Measurements from ENCODE around the gene TM9SF4. TPM values are rescaled to one million over a fixed set of nuclear protein-coding genes. Genes with fewer than 3 reads are reported as not detected.

The TM9SF4 gene, protein sequence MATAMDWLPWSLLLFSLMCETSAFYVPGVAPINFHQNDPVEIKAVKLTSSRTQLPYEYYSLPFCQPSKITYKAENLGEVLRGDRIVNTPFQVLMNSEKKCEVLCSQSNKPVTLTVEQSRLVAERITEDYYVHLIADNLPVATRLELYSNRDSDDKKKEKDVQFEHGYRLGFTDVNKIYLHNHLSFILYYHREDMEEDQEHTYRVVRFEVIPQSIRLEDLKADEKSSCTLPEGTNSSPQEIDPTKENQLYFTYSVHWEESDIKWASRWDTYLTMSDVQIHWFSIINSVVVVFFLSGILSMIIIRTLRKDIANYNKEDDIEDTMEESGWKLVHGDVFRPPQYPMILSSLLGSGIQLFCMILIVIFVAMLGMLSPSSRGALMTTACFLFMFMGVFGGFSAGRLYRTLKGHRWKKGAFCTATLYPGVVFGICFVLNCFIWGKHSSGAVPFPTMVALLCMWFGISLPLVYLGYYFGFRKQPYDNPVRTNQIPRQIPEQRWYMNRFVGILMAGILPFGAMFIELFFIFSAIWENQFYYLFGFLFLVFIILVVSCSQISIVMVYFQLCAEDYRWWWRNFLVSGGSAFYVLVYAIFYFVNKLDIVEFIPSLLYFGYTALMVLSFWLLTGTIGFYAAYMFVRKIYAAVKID
- 10 to 100 TPM; 35.8 to 37.3 TPM for total RNA-seq

DNA sequence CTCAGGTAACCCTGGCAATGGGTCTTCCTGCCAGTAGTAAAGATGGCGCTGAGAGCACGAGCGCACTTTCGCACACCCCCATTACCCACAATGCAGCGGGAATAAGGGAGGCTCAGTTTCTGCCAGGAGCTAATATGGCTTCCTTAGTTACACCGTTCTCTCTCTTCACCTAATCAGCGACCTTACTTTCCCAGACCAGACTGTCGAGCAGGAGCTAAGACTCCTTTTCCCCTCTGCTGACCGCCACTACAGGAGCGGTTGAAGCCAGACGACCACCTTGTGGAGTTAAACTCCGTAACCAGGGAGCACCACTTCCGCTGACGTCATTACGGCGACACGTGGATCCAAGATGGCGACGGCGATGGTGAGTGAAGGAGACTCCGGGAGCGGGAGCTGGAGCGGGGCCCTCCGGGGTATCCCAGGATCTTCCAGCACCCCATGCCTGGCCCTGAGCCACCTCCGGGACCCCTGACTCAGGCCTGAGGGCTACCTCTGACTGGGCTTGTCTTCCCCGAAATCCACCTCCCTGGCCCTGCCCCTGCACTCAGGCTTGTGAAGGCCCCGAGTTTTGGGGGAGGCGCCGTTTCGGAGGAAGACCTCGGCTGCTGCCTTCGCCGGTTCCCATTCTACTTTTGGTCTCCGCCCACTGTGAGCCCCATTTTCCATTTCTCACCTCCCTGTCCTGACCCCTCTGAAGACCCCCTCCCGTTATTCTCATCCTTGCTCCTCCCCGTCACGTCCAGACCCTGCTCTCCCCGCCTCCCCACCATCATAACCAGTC is at the start of gene TM9SF4:
Gene TM9SF4 (plus strand): TSS at position 323 of the 781 bp plus-strand sequence. CDS start 27 bp downstream, at position 350.
- ChIA-PET CTCF (interaction anchor here (1.3 kb wide), 2 partner anchors 9 to 18 kb away, joined by 5 to 9 read pairs; no protein-coding TSS in a partner anchor), POLR2A (interaction anchor here (0.7 to 2.2 kb wide), 3 partner anchors 94 to 543 kb away, joined by 3 to 7 read pairs (median 3); no protein-coding TSS in a partner anchor)
- peak; percentile 92 for DNase-seq
- no peaks in the 10 kb centered on the region for H3K27me3 Mint-ChIP-seq
- H3K4me1 Mint-ChIP-seq (ENCODE audit: low read depth), result peaks cover 36% of the 10 kb centered on the region
- no peaks in the 10 kb centered on the region for H3K9me3 Mint-ChIP-seq
- peak within 1 kb of the TSS; percentile 89 for H3K4me3 Mint-ChIP-seq
- peak within 1 kb of the TSS; percentile 93 for H3K27ac Mint-ChIP-seq
- intact Hi-C loops (cut with micrococcal nuclease), result loop anchor here (1.0 to 5.0 kb wide), 4 partner anchors 98 to 249 kb away; partner anchors contain the start of genes ASXL1, PLAGL2 and POFUT1
- peaks cover 8% of the 10 kb centered on the region for H3K36me3 Mint-ChIP-seq

DNA sequence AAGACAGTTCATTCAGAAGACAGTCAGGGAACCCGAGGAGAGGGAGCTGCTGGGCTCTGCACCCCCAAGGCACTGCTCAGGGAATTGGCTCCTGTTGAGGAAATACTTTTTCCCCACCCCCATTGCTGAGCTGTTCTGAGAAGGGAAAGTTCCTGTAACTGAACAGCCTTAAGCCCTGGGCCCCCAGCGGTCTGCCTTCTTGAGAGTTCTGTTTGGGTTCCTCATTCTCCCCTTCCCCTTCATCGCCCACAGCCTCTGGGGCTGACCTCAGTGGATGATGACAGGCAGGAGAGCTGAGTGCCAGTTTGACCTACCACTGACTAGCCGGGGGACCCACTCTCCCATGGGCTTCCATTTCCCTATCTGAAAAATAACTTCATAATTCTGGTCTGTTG is 46.7 kb upstream of the TM9SF4 start:
- no peaks in the 10 kb centered on the region for H3K4me1 Mint-ChIP-seq (ENCODE audit: low read depth)
- H3K27ac Mint-ChIP-seq, result no peak overlapping the region
- ChIA-PET POLR2A (no interaction called here), CTCF (interaction anchor here (1.4 kb wide), 1 partner anchor 28 kb away, joined by 3 read pairs; no protein-coding TSS in a partner anchor)
- peak; percentile 33 for DNase-seq
- no peaks in the 10 kb centered on the region for H3K9me3 Mint-ChIP-seq
- peaks cover 27% of the 10 kb centered on the region for H3K27me3 Mint-ChIP-seq
- no peak overlapping the region for H3K4me3 Mint-ChIP-seq
- intact Hi-C loops (cut with micrococcal nuclease), result no loop called here
- H3K36me3 Mint-ChIP-seq, result no peaks in the 10 kb centered on the region

DNA sequence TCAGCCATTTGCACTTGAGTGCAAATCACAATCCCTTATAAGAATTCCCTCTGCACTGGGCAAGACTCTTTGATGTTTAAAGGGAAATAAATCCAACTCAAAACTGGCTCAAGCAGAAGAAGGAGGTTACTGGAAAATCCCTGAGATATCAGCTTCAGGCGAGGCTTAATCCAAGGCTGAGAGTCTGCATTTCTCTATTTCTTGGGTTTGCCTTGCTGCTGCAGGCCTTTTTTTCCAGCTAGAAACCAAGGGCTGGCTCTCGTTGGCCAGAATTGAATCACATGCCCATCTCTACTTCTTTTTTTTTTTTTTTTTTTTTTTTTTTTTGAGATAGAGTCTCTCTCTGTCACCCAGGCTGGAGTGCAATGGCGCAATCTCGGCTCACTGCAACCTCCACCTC is 45.8 kb upstream of the TM9SF4 start:
- no peak for DNase-seq
- Mint-ChIP-seq H3K4me1 (ENCODE audit: low read depth) (no peaks in the 10 kb centered on the region), H3K4me3 (no peak overlapping the region), H3K27me3 (peaks cover 25% of the 10 kb centered on the region), H3K36me3 (no peaks in the 10 kb centered on the region), H3K9me3 (no peaks in the 10 kb centered on the region), H3K27ac (no peak overlapping the region)
- ChIA-PET POLR2A (no interaction called here), CTCF (no interaction called here)
- intact Hi-C loops (cut with micrococcal nuclease), result no loop called here

DNA sequence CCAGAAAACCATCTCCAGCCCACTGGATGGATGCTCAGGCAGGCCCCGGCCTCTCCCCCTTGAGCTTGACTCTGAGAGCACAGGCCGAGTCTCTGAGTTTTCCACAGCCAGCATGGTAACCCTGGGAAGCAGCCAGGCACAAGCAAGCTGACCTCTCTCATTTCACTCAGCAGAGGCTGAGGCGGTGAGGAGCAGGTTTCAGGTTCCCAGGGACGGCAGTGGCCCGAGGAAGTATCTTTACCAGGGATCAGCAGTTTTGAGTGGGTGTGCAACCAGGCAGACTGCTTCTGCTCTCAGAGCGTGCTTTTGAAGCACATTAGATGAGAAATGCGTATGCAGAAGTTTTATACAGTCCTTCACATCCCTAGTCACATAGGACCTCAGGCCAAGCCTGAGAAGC is 44.8 kb upstream of the TM9SF4 start:
- intact Hi-C loops (cut with micrococcal nuclease), result no loop called here
- Mint-ChIP-seq H3K27ac (no peak overlapping the region), H3K4me1 (ENCODE audit: low read depth) (no peaks in the 10 kb centered on the region), H3K27me3 (peaks cover 17% of the 10 kb centered on the region), H3K4me3 (no peak overlapping the region), H3K36me3 (no peaks in the 10 kb centered on the region), H3K9me3 (no peaks in the 10 kb centered on the region)
- ChIA-PET CTCF (no interaction called here), POLR2A (no interaction called here)
- no peak for DNase-seq

DNA sequence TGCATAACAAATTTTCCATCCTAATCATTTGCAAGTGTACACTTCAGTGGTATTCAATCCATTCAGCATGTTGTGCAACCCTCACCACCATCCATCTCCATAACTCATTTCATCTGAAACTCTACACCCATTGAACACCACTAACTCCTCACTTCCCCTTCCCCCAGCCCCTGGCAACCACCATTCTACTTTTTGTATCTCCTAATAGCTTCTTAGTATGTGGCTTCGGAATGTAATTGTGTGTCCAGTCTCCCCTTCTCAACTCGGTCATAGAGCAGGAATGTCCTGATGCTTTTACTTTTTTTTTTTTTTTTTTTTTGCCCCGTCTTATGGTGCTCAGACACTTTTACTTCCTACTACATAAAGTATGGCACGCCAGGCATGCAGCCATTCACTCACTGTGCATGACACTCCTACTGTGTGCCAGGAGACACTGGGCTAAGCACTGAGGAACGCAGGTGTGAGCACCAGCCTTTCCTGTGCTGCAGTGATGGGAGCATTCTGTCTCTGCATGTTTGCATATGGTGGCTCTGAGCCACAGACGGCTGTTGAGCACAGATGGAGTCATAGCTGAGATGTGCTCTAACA is 42.2 kb upstream of the TM9SF4 start:
- Mint-ChIP-seq H3K9me3 (no peaks in the 10 kb centered on the region), H3K4me3 (no peak overlapping the region), H3K27me3 (peaks cover 5% of the 10 kb centered on the region), H3K36me3 (no peaks in the 10 kb centered on the region), H3K27ac (no peak overlapping the region), H3K4me1 (ENCODE audit: low read depth) (no peaks in the 10 kb centered on the region)
- ChIA-PET POLR2A (no interaction called here), CTCF (interaction anchor here (0.7 kb wide), 1 partner anchor 38 kb away, joined by 3 read pairs; no protein-coding TSS in a partner anchor)
- intact Hi-C loops (cut with micrococcal nuclease), result no loop called here
- no peak for DNase-seq

DNA sequence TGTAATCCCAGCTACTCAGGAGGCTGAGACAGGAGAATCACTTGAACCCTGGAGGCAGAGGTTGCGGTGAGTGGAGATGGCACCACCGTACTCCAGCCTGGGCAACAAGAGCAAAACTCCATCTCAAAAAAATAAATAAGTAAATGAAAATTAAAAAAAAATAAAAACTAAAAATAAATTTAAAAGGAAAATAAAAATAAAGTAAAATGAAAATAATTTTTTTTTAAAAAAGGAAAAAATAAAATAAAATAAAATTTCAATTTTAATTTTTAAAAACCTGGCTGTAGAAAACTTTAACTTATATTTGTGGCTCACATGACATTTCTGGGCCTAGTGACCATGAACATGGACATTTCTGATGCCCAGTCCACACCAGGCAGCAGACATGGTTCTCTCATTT is 41.3 kb upstream of the TM9SF4 start:
- peaks cover 3% of the 10 kb centered on the region for H3K27me3 Mint-ChIP-seq
- H3K27ac Mint-ChIP-seq, result no peak overlapping the region
- POLR2A ChIA-PET, result no interaction called here
- intact Hi-C loops (cut with micrococcal nuclease), result no loop called here
- no peaks in the 10 kb centered on the region for H3K36me3 Mint-ChIP-seq
- no peaks in the 10 kb centered on the region for H3K4me1 Mint-ChIP-seq (ENCODE audit: low read depth)
- CTCF ChIA-PET, result interaction anchor here (0.6 kb wide), 1 partner anchor 38 kb away, joined by 3 read pairs; no protein-coding TSS in a partner anchor
- no peak for DNase-seq
- H3K4me3 Mint-ChIP-seq, result no peak overlapping the region
- H3K9me3 Mint-ChIP-seq, result no peaks in the 10 kb centered on the region

DNA sequence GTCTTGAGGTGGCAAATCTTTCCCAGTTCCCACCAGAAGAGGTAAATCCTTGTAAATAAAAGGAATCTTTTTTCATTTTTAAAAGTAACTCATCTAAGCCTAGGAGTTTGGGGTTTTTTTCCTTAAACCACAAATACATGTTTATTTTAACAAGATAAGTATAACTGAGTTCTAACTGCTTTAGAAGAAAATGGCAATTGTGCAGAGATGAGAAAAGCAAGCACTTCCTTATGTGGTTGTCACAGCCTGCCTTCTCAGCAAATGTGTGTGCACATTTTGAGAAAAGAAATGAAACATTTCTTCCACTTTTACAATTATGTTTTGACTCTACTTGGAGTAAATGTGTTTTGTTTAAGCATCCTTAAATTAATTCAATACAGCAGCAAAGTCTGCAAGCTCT is 39.8 kb upstream of the TM9SF4 start:
- no peaks in the 10 kb centered on the region for H3K36me3 Mint-ChIP-seq
- CTCF ChIA-PET, result no interaction called here

DNA sequence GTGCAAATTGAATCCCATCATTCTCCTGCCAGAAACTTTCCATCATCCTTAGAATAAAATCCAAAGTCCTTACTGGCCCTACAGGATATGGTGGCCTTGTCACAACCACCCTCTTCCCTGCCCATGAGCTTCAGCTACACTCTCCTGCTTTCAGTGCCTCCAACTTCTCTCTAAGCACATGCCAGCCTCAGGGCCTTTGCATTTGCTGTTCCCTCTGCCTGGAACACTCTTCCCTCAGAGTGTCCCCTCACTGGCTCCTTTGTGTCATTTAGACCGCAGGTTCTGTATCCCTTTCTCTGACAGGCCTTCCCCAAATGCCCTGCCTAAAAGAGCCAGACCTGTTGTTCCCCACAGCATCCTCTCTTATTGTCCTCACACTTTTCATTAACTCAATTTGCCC is 39.2 kb upstream of the TM9SF4 start:
- intact Hi-C loops (cut with micrococcal nuclease), result no loop called here
- H3K4me1 Mint-ChIP-seq (ENCODE audit: low read depth), result no peaks in the 10 kb centered on the region
- no peaks in the 10 kb centered on the region for H3K36me3 Mint-ChIP-seq
- DNase-seq, result no peak
- H3K27me3 Mint-ChIP-seq, result peaks cover 3% of the 10 kb centered on the region
- no peak overlapping the region for H3K27ac Mint-ChIP-seq
- no peaks in the 10 kb centered on the region for H3K9me3 Mint-ChIP-seq
- ChIA-PET POLR2A (no interaction called here), CTCF (no interaction called here)
- no peak overlapping the region for H3K4me3 Mint-ChIP-seq

More for the DNA sequence above, 39.8 kb upstream of the TM9SF4 start:
- Mint-ChIP-seq H3K27ac (no peak overlapping the region), H3K4me1 (ENCODE audit: low read depth) (no peaks in the 10 kb centered on the region), H3K27me3 (peaks cover 3% of the 10 kb centered on the region), H3K9me3 (no peaks in the 10 kb centered on the region), H3K4me3 (no peak overlapping the region)
- POLR2A ChIA-PET, result no interaction called here
- no peak for DNase-seq
- intact Hi-C loops (cut with micrococcal nuclease), result no loop called here

DNA sequence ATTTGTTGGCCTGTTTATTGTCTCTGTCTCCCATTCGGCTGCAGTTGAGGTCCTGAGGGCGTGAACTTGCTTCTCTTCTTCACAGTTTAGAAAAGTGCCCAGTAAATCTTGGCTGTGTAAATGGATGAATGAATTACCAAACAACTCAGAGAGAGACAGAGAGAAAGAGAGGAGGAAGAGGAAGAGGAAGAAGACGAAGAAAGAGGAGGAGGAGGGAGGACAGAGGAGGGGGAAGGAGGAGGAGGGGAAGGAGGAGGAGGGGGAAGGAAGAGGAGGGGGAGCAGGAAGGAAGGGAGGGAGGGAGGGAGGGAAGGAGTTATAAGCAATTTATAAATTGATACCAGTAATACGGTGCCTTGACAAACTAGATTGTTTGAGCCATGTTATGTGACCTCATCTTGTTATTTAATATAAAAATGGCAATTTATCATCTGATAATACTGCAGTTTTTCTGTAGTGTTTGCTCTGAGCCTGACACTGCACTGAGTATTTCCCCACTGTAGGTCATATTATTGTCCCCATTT is 38.8 kb upstream of the TM9SF4 start:
- no peak overlapping the region for H3K4me3 Mint-ChIP-seq
- H3K9me3 Mint-ChIP-seq, result no peaks in the 10 kb centered on the region
- H3K27ac Mint-ChIP-seq, result no peak overlapping the region
- intact Hi-C loops (cut with micrococcal nuclease), result no loop called here
- ChIA-PET CTCF (no interaction called here), POLR2A (no interaction called here)
- H3K4me1 Mint-ChIP-seq (ENCODE audit: low read depth), result no peaks in the 10 kb centered on the region
- DNase-seq, result no peak
- peaks cover 3% of the 10 kb centered on the region for H3K27me3 Mint-ChIP-seq
- no peaks in the 10 kb centered on the region for H3K36me3 Mint-ChIP-seq

DNA sequence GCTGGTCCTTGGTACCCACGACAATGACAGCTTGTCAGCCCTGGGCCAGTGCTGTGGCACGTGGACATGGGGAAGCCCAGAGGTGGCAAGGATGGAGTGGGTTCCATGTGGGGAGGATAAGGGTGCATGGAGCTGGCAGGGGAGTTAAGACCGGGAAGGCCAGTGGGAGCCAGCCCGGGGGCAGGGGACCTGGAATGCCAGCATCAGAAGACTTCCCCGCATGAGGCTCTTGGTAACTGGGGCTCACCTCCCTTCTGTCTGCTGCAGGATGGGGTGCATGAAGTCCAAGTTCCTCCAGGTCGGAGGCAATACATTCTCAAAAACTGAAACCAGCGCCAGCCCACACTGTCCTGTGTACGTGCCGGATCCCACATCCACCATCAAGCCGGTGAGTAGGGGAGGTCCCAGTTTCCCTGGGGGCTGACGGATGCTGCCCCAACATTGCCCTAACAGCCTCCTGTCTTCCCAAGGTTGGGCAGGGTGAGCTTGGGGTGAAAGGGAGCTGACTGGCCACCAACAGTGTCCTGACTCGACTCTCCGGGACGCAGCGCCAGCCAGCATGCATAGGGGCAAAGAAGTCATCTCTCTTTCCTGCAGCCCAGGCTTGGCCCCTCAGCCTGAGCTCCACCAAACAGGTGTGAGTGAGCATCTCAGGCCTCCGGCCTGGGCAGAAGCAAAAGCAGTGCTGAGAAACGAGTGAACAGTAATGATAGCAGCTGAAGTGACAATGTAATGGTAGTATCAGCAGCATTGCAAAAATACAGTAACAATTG is 37.9 kb upstream of the TM9SF4 start:
- ChIA-PET CTCF (no interaction called here), POLR2A (no interaction called here)
- Mint-ChIP-seq H3K27ac (no peak overlapping the region), H3K27me3 (peaks cover 5% of the 10 kb centered on the region), H3K36me3 (no peaks in the 10 kb centered on the region), H3K9me3 (no peaks in the 10 kb centered on the region), H3K4me1 (ENCODE audit: low read depth) (no peaks in the 10 kb centered on the region), H3K4me3 (no peak overlapping the region)
- intact Hi-C loops (cut with micrococcal nuclease), result no loop called here
- no peak for DNase-seq

DNA sequence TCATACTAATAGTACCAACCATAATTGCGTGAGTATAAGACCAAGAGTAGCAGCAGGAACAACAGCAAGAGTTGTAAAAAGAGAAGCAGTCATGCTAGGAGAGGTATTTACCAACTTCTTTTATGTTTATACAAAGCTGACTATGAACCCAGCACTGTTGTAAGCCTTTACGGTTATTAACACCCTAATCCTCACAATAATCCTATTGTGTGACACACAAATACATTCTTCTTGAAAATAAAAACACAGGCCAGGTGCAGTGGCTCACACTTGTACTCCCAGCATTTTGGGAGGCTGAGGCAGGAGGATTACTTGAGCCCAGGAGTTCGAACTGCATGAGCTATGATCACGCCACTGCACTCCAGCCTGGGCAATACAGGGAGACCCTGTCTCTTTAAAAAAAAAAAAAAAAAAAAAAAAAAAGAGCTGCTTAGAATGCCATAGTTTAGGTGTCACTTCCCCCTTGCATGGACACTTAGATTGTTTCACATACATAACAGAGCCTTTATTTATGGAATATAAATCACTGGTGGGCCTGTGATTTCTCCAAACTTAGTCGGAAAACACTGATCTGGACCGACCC is 37.3 kb upstream of the TM9SF4 start:
- H3K9me3 Mint-ChIP-seq, result no peaks in the 10 kb centered on the region
- intact Hi-C loops (cut with micrococcal nuclease), result no loop called here
- POLR2A ChIA-PET, result no interaction called here

More for the DNA sequence above, 37.3 kb upstream of the TM9SF4 start:
- H3K27me3 Mint-ChIP-seq, result peaks cover 5% of the 10 kb centered on the region
- CTCF ChIA-PET, result no interaction called here
- no peaks in the 10 kb centered on the region for H3K36me3 Mint-ChIP-seq
- H3K27ac Mint-ChIP-seq, result no peak overlapping the region
- no peak for DNase-seq
- no peak overlapping the region for H3K4me3 Mint-ChIP-seq
- H3K4me1 Mint-ChIP-seq (ENCODE audit: low read depth), result no peaks in the 10 kb centered on the region

All from activated CD4-positive, alpha-beta memory T cell treated with anti-CD3 and anti-CD28 coated beads for 36 hours (primary cell).